HEK293 (cell line): Measurements from ENCODE around the gene ZDHHC21.

Source experiments
- CTCF ChIA-PET: fragments of 350-600 bp; formaldehyde crosslinking; extraction: SDS; loops from one replicate; lab custom pipeline; 2021; ENCODE audit warnings: antibody characterized with exemption; lab: Yijun Ruan, JAX
- POLR2A ChIA-PET: fragments of 300-600 bp; formaldehyde crosslinking; extraction: SDS; loops from one replicate; lab custom pipeline; 2020; ENCODE audit warnings: antibody characterized with exemption, inconsistent platforms; lab: Yijun Ruan, JAX
- H3K27ac ChIP-seq: fragments of 200-500 bp; sonication (Bioruptor generic); 2 replicates; pipeline ENCODE4 v1.5.1; 2014; ENCODE audit warnings: low read depth, low read length, control low read depth, inconsistent platforms; ENCODE audit errors: extremely low read depth
- H3K36me3 ChIP-seq, 2 experiments: fragments of 200-500 bp in 1 of 2; sonication (Bioruptor generic) in 1 of 2; 1 replicate in 1 of 2; 2 replicates in 1 of 2; pipeline ENCODE4 v1.5.1; 2014 to 2017; ENCODE audit warnings: inconsistent platforms in 2 of 2, low read length in 2 of 2; ENCODE audit not compliant: control insufficient read depth in 2 of 2, insufficient read depth in 1 of 2
- H3K4me1 ChIP-seq: fragments of 200-500 bp; sonication (Bioruptor generic); 2 replicates; pipeline ENCODE4 v1.5.1; 2014; ENCODE audit warnings: mild to moderate bottlenecking, low read length, inconsistent platforms; ENCODE audit not compliant: control insufficient read depth, insufficient read depth
- H3K4me3 ChIP-seq: 2 replicates; pipeline ENCODE4 v1.5.1; 2011; ENCODE audit warnings: low read depth, mild to moderate bottlenecking, control low read depth, low read length, moderate library complexity
- H3K9me3 ChIP-seq: fragments of 200-500 bp; sonication (Bioruptor generic); 2 replicates; pipeline ENCODE4 v1.5.1; 2014; ENCODE audit warnings: low read depth, low read length, inconsistent platforms; ENCODE audit not compliant: control insufficient read depth, insufficient read depth
- EGR2 ChIP-seq: fragments of 450-650 bp; formaldehyde crosslinking; IDR thresholded peaks from 2 replicates; pipeline ENCODE4 v1.5.1; 2016; ENCODE audit warnings: low read depth, missing biosample characterization, missing genetic modification characterization
- GFI1B ChIP-seq: fragments of 450-650 bp; formaldehyde crosslinking; IDR thresholded peaks from 2 replicates; pipeline ENCODE4 v1.5.1; 2016; ENCODE audit warnings: missing biosample characterization, missing genetic modification characterization
- KLF1 ChIP-seq: fragments of 450-650 bp; formaldehyde crosslinking; IDR thresholded peaks from 2 replicates; pipeline ENCODE4 v1.5.1; 2016; ENCODE audit warnings: missing biosample characterization, missing genetic modification characterization
- PRDM1 ChIP-seq: fragments of 450-650 bp; formaldehyde crosslinking; IDR thresholded peaks from 2 replicates; pipeline ENCODE4; 2016; ENCODE audit warnings: missing biosample characterization, missing genetic modification characterization
- SALL2 ChIP-seq: fragments of 450-650 bp; formaldehyde crosslinking; IDR thresholded peaks from 2 replicates; pipeline ENCODE4 v1.5.0; 2017; ENCODE audit warnings: missing biosample characterization, mild to moderate bottlenecking, missing genetic modification characterization, borderline replicate concordance
- SCRT1 ChIP-seq: fragments of 450-650 bp; formaldehyde crosslinking; IDR thresholded peaks from 2 replicates; pipeline ENCODE4 v1.5.1; 2016; ENCODE audit warnings: missing biosample characterization, missing genetic modification characterization, borderline replicate concordance
- SP2 ChIP-seq: fragments of 450-650 bp; formaldehyde crosslinking; IDR thresholded peaks from 2 replicates; pipeline ENCODE4 v1.5.1; 2016; ENCODE audit warnings: missing biosample characterization, missing genetic modification characterization
- ZNF335 ChIP-seq: fragments of 450-650 bp; formaldehyde crosslinking; conservative IDR thresholded peaks from 2 replicates; pipeline ENCODE4 v1.5.1; 2016; ENCODE audit warnings: missing biosample characterization, missing genetic modification characterization
- ZNF391 ChIP-seq: fragments of 450-650 bp; formaldehyde crosslinking; IDR thresholded peaks from 2 replicates; pipeline ENCODE4 v1.5.1; 2016; ENCODE audit warnings: low read depth, missing biosample characterization, missing genetic modification characterization, borderline replicate concordance
- ZNF426 ChIP-seq: fragments of 450-650 bp; formaldehyde crosslinking; IDR thresholded peaks from 2 replicates; pipeline ENCODE4 v1.5.1; 2017; ENCODE audit warnings: missing biosample characterization, missing genetic modification characterization, mild to moderate bottlenecking, inconsistent platforms, moderate library complexity
- ZNF433 ChIP-seq: fragments of 450-650 bp; formaldehyde crosslinking; IDR thresholded peaks from 2 replicates; pipeline ENCODE4 v1.5.1; 2016; ENCODE audit warnings: missing biosample characterization, missing genetic modification characterization, low read depth
- ZNF555 ChIP-seq: fragments of 450-650 bp; formaldehyde crosslinking; conservative IDR thresholded peaks from 2 replicates; pipeline ENCODE4 v1.5.1; 2017; ENCODE audit warnings: missing biosample characterization, mild to moderate bottlenecking, missing genetic modification characterization, inconsistent platforms
- TF ChIP-seq, protein P1 (sequence below): fragments of 450-650 bp; formaldehyde crosslinking; IDR thresholded peaks from 2 replicates; pipeline ENCODE4 v1.5.1; 2016; ENCODE audit warnings: missing biosample characterization, missing genetic modification characterization, borderline replicate concordance
- TF ChIP-seq, protein P2 (sequence below): fragments of 450-650 bp; formaldehyde crosslinking; IDR thresholded peaks from 2 replicates; pipeline ENCODE4 v1.5.1; 2016; ENCODE audit warnings: missing biosample characterization, missing genetic modification characterization
- TF ChIP-seq, protein P3 (sequence below): fragments of 450-650 bp; formaldehyde crosslinking; IDR thresholded peaks from 2 replicates; pipeline ENCODE4 v1.5.1; 2017; ENCODE audit warnings: missing biosample characterization, mild to moderate bottlenecking, missing genetic modification characterization, moderate library complexity
- TF ChIP-seq, protein P4 (sequence below): fragments of 450-650 bp; formaldehyde crosslinking; conservative IDR thresholded peaks from 2 replicates; pipeline ENCODE4 v1.5.1; 2016; ENCODE audit warnings: low read depth, missing biosample characterization, missing genetic modification characterization

The ZDHHC21 gene

DNA sequence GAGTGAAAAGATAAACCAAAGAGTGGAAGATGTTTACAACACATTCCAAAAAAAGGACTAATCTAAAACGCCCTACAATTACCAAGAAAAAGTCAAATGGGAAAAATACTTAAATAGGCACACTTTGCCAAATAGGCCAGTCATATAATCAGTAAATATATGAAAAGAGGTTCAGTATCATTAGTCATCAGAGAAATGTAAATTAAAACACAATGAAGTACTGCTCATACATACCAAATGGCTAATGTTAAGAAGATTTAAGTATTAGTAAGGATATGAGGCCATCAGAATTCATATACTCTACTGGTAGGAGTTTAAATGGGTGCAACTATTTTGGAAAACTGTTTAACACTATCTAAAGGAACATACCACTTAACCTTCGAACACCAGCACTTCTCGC lies 47.6 kb downstream of the ZDHHC21 start (continued):
- TF ChIP-seq, protein P1, sequence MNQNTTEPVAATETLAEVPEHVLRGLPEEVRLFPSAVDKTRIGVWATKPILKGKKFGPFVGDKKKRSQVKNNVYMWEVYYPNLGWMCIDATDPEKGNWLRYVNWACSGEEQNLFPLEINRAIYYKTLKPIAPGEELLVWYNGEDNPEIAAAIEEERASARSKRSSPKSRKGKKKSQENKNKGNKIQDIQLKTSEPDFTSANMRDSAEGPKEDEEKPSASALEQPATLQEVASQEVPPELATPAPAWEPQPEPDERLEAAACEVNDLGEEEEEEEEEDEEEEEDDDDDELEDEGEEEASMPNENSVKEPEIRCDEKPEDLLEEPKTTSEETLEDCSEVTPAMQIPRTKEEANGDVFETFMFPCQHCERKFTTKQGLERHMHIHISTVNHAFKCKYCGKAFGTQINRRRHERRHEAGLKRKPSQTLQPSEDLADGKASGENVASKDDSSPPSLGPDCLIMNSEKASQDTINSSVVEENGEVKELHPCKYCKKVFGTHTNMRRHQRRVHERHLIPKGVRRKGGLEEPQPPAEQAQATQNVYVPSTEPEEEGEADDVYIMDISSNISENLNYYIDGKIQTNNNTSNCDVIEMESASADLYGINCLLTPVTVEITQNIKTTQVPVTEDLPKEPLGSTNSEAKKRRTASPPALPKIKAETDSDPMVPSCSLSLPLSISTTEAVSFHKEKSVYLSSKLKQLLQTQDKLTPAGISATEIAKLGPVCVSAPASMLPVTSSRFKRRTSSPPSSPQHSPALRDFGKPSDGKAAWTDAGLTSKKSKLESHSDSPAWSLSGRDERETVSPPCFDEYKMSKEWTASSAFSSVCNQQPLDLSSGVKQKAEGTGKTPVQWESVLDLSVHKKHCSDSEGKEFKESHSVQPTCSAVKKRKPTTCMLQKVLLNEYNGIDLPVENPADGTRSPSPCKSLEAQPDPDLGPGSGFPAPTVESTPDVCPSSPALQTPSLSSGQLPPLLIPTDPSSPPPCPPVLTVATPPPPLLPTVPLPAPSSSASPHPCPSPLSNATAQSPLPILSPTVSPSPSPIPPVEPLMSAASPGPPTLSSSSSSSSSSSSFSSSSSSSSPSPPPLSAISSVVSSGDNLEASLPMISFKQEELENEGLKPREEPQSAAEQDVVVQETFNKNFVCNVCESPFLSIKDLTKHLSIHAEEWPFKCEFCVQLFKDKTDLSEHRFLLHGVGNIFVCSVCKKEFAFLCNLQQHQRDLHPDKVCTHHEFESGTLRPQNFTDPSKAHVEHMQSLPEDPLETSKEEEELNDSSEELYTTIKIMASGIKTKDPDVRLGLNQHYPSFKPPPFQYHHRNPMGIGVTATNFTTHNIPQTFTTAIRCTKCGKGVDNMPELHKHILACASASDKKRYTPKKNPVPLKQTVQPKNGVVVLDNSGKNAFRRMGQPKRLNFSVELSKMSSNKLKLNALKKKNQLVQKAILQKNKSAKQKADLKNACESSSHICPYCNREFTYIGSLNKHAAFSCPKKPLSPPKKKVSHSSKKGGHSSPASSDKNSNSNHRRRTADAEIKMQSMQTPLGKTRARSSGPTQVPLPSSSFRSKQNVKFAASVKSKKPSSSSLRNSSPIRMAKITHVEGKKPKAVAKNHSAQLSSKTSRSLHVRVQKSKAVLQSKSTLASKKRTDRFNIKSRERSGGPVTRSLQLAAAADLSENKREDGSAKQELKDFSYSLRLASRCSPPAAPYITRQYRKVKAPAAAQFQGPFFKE: no peak
- no peak for TF ChIP-seq SALL2 (tag by site-specific recombination)
- TF ChIP-seq, protein P2, sequence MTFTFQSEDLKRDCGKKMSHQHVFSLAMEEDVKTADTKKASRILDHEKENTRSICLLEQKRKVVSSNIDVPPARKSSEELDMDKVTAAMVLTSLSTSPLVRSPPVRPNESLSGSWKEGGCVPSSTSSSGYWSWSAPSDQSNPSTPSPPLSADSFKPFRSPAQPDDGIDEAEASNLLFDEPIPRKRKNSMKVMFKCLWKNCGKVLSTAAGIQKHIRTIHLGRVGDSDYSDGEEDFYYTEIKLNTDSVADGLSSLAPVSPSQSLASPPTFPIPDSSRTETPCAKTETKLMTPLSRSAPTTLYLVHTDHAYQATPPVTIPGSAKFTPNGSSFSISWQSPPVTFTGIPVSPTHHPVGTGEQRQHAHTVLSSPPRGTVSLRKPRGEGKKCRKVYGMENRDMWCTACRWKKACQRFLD: no peak
- TF ChIP-seq, protein P3, sequence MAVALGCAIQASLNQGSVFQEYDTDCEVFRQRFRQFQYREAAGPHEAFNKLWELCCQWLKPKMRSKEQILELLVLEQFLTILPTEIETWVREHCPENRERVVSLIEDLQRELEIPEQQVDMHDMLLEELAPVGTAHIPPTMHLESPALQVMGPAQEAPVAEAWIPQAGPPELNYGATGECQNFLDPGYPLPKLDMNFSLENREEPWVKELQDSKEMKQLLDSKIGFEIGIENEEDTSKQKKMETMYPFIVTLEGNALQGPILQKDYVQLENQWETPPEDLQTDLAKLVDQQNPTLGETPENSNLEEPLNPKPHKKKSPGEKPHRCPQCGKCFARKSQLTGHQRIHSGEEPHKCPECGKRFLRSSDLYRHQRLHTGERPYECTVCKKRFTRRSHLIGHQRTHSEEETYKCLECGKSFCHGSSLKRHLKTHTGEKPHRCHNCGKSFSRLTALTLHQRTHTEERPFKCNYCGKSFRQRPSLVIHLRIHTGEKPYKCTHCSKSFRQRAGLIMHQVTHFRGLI (tag by site-specific recombination): no peak
- TF ChIP-seq SCRT1 (tag by site-specific recombination): no peak
- TF ChIP-seq SP2 (tag by site-specific recombination): no peak
- TF ChIP-seq, all 188 proteins: peak for 0

DNA sequence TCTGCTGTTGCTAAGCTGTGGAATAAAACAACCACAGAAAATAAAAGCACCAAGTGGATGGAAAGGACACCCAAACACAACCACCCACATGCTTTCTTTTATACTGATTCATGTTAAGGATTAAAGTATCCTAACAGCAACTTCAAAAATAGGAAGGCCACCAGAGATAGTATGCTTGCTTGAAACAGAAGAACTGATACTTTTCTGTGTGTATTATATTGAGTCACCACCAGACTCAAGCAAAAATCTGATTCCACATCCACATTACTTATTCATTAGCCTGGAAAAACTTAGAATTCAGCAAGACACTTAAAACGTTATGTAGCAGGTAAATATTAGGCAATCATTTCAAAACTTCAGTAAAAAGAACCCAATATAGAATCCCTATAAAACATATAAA lies 52.3 kb downstream of the ZDHHC21 start:
- Histone ChIP-seq H3K4me3 (no peak overlapping the region), H3K27ac (no peak overlapping the region)
- CTCF ChIA-PET: interaction anchor here (1.0 kb wide), 1 partner anchor 20 kb away, joined by 3 read pairs; no protein-coding TSS in a partner anchor
- TF ChIP-seq ZNF391 (no peak), ZNF555 (tag by site-specific recombination) (no peak), ZNF433 (no peak), ZNF335 (tag by site-specific recombination) (no peak), EGR2 (tag by site-specific recombination) (no peak), KLF1 (tag by site-specific recombination) (no peak), ZNF426 (no peak), PRDM1 (tag by site-specific recombination) (no peak), GFI1B (tag by site-specific recombination) (no peak)
- TF ChIP-seq, protein P1: no peak
- TF ChIP-seq, protein P4, sequence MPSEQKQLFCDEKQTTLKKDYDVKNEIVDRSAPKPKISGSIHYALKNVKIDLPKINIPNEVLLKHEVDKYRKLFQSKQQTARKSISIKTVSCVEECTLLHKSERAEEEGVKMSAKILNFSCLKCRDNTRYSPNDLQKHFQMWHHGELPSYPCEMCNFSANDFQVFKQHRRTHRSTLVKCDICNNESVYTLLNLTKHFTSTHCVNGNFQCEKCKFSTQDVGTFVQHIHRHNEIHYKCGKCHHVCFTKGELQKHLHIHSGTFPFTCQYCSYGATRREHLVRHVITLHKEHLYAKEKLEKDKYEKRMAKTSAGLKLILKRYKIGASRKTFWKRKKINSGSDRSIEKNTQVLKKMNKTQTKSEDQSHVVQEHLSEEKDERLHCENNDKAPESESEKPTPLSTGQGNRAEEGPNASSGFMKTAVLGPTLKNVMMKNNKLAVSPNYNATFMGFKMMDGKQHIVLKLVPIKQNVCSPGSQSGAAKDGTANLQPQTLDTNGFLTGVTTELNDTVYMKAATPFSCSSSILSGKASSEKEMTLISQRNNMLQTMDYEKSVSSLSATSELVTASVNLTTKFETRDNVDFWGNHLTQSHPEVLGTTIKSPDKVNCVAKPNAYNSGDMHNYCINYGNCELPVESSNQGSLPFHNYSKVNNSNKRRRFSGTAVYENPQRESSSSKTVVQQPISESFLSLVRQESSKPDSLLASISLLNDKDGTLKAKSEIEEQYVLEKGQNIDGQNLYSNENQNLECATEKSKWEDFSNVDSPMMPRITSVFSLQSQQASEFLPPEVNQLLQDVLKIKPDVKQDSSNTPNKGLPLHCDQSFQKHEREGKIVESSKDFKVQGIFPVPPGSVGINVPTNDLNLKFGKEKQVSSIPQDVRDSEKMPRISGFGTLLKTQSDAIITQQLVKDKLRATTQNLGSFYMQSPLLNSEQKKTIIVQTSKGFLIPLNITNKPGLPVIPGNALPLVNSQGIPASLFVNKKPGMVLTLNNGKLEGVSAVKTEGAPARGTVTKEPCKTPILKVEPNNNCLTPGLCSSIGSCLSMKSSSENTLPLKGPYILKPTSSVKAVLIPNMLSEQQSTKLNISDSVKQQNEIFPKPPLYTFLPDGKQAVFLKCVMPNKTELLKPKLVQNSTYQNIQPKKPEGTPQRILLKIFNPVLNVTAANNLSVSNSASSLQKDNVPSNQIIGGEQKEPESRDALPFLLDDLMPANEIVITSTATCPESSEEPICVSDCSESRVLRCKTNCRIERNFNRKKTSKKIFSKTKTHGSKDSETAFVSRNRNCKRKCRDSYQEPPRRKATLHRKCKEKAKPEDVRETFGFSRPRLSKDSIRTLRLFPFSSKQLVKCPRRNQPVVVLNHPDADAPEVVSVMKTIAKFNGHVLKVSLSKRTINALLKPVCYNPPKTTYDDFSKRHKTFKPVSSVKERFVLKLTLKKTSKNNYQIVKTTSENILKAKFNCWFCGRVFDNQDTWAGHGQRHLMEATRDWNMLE (tag by site-specific recombination): no peak

More for the DNA sequence above, 52.3 kb downstream of the ZDHHC21 start:
- no peaks in the 10 kb centered on the region for H3K9me3 ChIP-seq
- no peaks in the 10 kb centered on the region for H3K4me1 ChIP-seq
- POLR2A ChIA-PET: no interaction called here
- no peaks in the 10 kb centered on the region; a peak in 1 of 3 replicates for H3K36me3 ChIP-seq
